ENCODE results near the gene KIF16B. TPM values are rescaled to one million over a fixed set of nuclear protein-coding genes. Genes with fewer than 3 reads are reported as not detected.
"Not testable (repeated sequence)": the region's sequence is repeated elsewhere in the genome, so short reads cannot be mapped to it uniquely, and the experiment has no call there.

Gene KIF16B
- total RNA-seq, 1 donor from 2014 or later: 7.2 TPM

- DNase-seq (ENCODE audit: low read depth, low spot score): not testable (repeated sequence)
Observed at GRCh38 chr20:16439540-16439939, 133.7 kb downstream of the KIF16B start.

DNA sequence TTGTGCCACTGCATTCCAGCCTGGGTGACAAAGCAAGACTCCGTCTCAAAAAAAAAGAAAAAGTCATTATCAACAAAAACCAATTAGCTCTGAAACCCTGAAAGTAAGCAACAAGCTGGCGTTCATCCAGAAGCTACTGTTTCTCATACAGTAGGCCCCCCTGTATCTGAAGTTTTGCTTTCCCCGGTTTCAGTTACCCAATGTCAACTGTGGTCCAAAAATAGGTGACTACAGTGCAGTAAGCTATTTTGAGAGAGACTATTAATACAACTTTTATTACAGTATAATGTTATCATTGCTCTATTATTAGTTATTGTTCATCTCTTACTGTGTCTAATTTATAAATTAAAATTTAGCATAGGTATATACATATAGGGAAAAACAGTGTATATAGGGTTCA, 135.1 kb downstream of the KIF16B start:
- DNase-seq (ENCODE audit: low read depth, low spot score): no peak

- no peak for DNase-seq (ENCODE audit: low read depth, low spot score)
Observed at GRCh38 chr20:16437387-16437996, 135.8 kb downstream of the KIF16B start.

DNA sequence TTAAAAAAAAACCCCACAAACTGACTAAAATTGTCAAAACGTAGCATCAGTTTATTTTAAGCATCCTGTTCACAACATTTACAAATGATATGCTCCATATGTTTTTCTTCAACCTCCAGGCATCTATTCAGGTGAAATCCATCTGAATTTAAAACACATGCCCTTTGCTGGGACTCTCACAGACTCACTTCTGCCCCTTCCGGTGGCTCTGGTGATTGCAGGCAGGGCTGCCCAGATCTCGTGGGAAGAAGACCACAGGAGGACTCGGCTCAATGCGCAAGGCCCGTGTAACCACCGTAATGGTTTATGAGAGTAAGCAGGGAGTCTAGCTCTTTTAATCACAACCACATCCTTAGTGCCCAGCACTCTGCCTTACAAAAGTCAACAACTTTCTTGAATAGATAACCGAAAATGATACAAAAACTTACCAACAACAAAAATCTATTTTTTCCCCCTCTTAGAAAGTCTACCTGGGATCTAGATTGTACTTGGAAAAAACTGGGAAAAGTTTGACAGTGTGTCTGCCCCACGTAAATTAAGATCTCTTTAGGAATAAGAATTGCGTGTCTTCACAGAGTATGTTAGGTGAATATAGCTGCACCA, 139.1 kb downstream of the KIF16B start:
- DNase-seq (ENCODE audit: low read depth, low spot score): no peak

GRCh38 chr20:16433293-16433580, 140.0 kb downstream of the KIF16B start:
- no peak for DNase-seq (ENCODE audit: low read depth, low spot score)

- no peak for DNase-seq (ENCODE audit: low read depth, low spot score)
Observed at GRCh38 chr20:16432466-16433292, 140.6 kb downstream of the KIF16B start.

GRCh38 chr20:16428112-16428511, 145.1 kb downstream of the KIF16B start:
- no peak for DNase-seq (ENCODE audit: low read depth, low spot score)

DNA sequence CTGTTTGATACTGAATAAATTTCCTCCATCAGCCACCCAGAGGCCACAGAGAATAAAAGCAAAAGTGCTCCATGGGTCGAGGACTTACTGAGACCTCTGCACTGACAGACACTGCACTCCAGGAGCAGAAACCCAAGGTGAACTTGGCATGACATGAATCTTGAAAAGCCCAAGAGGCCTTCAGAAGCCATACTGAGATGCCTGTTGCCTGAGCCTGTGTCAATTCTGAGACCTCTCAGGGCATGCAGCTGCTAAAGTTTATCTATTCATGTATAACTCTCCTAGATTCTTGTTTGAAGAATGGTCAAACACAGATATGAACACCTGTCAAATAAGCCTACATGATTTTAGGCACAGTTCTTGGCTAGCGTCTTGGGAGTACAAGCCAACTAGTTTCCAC, 145.7 kb downstream of the KIF16B start:
- no peak for DNase-seq (ENCODE audit: low read depth, low spot score)

DNA sequence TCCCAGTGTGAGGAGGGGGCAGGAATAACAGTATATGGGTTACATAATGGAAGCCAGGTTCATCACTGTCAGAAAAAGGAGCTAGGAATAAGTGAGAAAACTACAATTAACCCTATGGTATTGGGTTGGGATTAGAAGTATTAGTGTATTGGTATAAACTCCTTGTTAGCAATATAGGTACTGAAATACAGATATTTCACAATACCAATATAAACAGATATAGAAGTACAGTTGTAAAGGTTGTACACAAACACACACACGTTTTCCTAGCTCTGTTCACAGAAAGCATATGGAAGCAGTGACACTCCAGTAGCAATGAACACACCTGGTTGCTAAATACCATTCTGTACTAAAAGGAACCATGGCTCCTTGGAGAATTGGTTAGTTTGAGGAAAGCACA, 148.5 kb downstream of the KIF16B start:
- no peak for DNase-seq (ENCODE audit: low read depth, low spot score)

DNA sequence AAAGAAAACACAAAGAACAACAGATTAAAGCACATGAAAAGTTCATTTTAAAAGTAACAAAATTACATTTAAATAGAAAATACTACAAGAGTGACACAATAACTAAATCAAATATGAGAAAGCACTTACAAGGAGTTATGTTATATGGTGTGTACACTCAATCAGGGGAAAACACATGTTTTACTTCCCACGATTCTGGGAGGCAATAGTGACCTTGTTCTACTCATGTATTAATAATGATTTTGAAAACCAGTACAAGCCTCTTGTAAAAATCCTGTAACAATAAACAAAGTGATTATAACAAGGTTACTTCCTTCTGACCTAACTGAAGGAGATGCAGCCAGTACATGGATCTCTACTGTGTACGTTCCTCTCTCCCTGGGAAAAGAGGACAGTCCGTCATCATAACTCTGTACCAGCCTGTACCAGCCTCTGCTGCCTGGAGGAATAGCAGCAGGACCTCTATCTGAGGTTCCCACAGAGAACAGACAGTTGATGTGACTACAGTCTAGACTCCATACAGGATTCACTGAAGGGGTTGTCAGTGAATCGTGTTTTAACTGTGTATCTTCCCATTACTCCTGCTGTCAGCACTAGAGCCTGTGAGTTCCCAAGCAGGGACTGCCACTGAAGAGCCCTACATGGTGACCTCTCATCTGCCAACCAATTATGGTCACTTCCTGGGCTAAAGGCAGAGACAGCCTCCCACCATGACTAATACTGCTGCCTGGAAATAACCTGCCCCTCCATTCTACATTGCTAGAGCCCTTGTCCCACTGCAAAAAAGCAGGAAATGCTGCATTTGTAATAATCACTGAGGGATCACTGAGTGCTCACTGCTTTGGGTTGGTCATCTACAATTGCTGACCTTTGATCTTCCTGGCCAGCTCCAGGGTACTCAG, 149.7 kb downstream of the KIF16B start:
- no peak for DNase-seq (ENCODE audit: low read depth, low spot score)

DNA sequence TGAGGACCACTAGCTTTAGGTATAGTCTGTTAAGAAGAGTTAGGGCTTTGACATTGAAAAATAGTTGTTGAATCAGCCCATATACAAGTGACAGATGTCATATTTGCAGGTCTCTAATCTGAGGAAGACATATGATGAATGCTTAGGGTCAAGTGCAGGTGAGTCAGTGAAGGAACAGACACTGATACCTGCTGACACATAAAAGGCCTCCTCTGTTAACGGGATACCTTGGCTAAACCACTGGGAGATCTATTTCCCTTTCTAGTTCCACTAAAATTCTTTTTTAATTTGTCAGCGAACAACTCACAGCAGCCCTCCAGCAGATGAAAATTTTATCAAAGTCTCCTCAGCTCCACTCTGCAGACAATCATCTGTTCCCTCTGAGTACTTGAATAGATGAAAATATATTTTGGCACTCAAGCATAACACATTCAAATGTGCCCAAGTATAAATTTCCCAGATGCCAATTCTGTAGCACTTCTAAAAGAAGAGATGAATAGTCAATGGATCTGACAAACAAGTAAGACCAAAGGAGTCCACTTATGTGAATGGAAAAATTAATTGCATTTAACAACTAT, 154.0 kb downstream of the KIF16B start:
- DNase-seq (ENCODE audit: low read depth, low spot score): no peak

DNA sequence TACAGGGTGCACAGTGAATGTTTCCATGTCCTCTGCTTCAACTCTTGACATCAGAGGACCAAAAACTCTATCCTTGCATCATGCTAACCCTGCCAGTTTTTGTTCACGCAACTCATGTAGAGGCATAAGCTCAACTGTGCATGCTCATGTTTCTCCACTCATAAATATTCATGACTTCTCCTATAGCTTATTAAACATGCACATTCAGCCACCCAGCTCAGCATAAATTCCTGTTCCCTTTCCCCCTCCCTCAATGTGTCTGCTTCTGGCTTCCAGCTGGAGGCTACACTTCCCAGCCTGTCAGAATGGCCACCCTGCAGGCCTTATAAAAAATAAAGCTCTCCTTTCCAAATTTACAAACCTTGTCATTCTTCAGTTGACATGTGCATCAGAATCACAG, 154.6 kb downstream of the KIF16B start:
- DNase-seq (ENCODE audit: low read depth, low spot score): no peak

- no peak for DNase-seq (ENCODE audit: low read depth, low spot score)
Observed at GRCh38 chr20:16417001-16417400, 156.2 kb downstream of the KIF16B start.

- no peak for DNase-seq (ENCODE audit: low read depth, low spot score)
Observed at GRCh38 chr20:16415071-16416053, 157.9 kb downstream of the KIF16B start.

DNA sequence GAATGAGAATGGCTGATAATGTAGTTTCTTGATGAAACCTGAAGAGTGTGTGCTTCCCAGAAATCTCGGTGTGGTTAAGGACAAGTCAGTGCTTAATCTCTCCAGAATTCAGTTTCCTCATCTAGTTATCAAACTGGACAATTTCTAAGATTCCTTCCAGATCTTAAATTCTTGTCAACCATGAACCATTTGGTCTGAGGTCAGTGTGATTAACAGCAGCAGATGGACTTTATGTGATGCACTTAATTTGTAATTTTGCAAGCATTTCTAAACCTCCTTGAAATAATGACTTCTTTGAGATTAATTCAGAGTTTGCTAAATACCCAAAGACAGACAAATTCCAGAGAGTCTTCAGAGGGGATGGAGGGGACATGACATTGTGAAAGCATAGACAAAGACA, 160.3 kb downstream of the KIF16B start:
- DNase-seq (ENCODE audit: low read depth, low spot score): no peak

- DNase-seq (ENCODE audit: low read depth, low spot score): no peak
Observed at GRCh38 chr20:16411361-16411760, 161.9 kb downstream of the KIF16B start.

- DNase-seq (ENCODE audit: low read depth, low spot score): no peak
Observed at GRCh38 chr20:16410626-16411025, 162.6 kb downstream of the KIF16B start.

DNA sequence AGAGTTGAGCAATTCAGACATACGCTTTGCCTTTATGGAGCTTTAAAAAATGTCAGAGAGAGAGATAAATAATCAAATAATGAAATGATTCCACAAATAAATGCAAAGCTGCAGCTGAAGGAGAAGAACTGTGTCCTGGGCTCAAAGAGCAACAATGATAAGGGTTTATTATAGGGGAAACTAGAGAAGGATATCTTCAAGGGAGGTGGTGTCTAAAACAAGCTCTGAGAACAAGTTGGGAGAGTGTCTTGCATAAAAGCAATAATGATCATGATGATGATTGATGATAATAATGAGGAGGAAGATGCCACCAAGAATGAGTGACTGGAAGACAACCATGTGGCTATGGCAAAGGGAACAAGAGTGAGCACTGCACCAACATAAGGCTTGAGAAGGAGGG, 164.3 kb downstream of the KIF16B start:
- no peak for DNase-seq (ENCODE audit: low read depth, low spot score)

GRCh38 chr20:16407251-16408067, 165.8 kb downstream of the KIF16B start:
- no peak for DNase-seq (ENCODE audit: low read depth, low spot score)
